ENCODE data around the gene PCDHA1. TPM values are rescaled to one million over a fixed set of nuclear protein-coding genes. Genes with fewer than 3 reads are reported as not detected.

PCDHA1 gene
- total RNA-seq, result not detected

DNA sequence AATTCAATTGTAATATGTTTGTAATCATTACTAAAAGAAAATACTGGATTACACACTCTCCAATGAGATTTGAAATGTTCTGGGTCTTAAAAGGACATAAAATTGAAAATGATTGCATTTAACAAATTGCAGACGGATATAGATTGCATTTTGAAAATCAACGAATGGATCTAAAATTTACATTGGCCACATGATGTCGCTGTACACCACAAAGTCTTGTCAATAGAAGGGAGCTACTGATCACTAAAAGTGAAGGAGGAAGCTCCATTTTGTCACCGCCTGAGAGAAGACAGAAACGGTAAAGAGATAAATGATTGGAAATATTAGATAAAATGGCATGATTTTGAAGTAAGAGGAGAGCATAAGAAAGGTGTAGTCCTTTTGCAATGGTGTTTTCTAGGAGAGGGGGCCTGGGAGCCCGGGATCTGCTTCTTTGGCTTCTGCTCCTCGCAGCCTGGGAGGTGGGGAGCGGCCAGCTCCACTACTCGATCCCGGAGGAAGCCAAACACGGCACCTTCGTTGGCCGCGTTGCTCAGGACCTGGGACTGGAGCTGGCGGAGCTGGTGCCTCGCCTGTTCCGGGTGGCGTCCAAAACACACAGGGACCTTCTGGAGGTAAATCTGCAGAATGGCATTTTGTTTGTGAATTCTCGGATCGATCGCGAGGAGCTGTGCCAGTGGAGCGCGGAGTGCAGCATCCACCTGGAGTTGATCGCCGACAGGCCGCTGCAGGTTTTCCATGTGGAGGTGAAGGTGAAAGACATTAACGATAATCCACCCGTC, at the start of gene PCDHA1:
TSS of gene PCDHA1 (plus strand) at position 236 of the 782 bp plus-strand sequence.
- ATAC-seq, result no peak
- H3K27me3 ChIP-seq, result peaks cover 63% of the 10 kb centered on the region
- H3K4me1 ChIP-seq, result no peaks in the 10 kb centered on the region
- H3K36me3 ChIP-seq, result peaks cover 0 to 4% of the 10 kb centered on the region in 2 donors
- H3K9me3 ChIP-seq, result peaks cover 0 to 87% (median 0%) of the 10 kb centered on the region in 3 donors
- no peak within 1 kb of the TSS for H3K27ac ChIP-seq
- TF ChIP-seq POLR2A (IDR thresholded peaks at IDR 0.05) (no peak), EP300 (IDR thresholded peaks at IDR 0.05) (no peak), POLR2AphosphoS5 (IDR thresholded peaks at IDR 0.05) (no peak)
- TF ChIP-seq, protein P1, sequence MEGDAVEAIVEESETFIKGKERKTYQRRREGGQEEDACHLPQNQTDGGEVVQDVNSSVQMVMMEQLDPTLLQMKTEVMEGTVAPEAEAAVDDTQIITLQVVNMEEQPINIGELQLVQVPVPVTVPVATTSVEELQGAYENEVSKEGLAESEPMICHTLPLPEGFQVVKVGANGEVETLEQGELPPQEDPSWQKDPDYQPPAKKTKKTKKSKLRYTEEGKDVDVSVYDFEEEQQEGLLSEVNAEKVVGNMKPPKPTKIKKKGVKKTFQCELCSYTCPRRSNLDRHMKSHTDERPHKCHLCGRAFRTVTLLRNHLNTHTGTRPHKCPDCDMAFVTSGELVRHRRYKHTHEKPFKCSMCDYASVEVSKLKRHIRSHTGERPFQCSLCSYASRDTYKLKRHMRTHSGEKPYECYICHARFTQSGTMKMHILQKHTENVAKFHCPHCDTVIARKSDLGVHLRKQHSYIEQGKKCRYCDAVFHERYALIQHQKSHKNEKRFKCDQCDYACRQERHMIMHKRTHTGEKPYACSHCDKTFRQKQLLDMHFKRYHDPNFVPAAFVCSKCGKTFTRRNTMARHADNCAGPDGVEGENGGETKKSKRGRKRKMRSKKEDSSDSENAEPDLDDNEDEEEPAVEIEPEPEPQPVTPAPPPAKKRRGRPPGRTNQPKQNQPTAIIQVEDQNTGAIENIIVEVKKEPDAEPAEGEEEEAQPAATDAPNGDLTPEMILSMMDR (IDR thresholded peaks at IDR 0.05), result no peak
- no peak within 1 kb of the TSS for H3K4me3 ChIP-seq
- WGBS, 2 donors (ENCODE audit: low coverage in 1 of 2), result 10 to 11% methylated on average over 4 to 18 of the region's 29 CpGs

DNA sequence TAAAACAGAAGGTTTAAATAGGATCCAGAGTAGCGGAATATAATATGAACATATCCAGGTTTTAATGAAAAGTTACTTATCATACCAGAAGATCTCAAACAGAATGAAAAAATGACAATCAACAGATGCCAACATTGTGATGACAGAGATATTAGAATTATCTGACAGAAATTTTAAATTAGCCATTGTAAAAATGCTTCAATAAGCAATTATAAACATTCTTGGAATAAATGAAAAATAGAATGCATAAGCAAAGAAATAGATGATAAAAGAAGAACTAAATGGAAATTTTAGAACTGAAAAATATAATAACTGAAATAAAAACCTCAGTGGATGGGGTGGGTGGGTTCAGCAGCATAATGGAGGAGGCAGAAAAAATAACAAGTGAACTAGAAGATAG, 48.5 kb upstream of the PCDHA1 start:
- TF ChIP-seq POLR2AphosphoS5 (IDR thresholded peaks at IDR 0.05) (no peak), POLR2A (IDR thresholded peaks at IDR 0.05) (no peak), EP300 (IDR thresholded peaks at IDR 0.05) (no peak)
- TF ChIP-seq, protein P1 (IDR thresholded peaks at IDR 0.05), result no peak
- Histone ChIP-seq H3K4me1 (no peaks in the 10 kb centered on the region), H3K36me3 (no peaks in the 10 kb centered on the region), H3K9me3 (peaks cover 0 to 13% (median 0%) of the 10 kb centered on the region in 3 donors), H3K4me3 (no peak overlapping the region), H3K27me3 (peaks cover 34% of the 10 kb centered on the region), H3K27ac (no peak overlapping the region)
- 50 to 82% methylated on average over 1 of the region's 1 CpG for WGBS, 2 donors (ENCODE audit: low coverage in 1 of 2)
- ATAC-seq, result no peak

DNA sequence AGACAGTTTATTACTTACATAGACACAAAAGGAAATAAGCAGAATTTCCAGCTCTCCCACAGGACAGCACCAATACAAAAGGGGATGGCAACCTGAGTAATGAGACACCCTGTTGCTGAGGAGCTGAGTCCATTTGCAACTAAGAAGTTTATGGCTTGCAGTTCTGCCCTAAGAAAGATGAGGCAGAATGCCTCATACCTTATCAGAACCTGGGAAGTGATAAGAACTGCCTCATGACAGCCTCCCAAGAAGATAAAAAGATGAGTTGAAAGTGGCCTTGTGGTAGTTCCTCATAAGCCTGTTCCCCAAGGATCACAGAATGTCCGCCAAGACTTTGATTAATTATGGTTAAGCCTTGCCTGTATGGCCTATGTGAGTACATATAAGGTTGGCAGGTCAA, 44.0 kb upstream of the PCDHA1 start:
- Histone ChIP-seq H3K9me3 (peaks cover 0 to 36% (median 0%) of the 10 kb centered on the region in 3 donors), H3K36me3 (no peaks in the 10 kb centered on the region), H3K4me3 (no peak overlapping the region), H3K27ac (no peak overlapping the region), H3K27me3 (peaks cover 8% of the 10 kb centered on the region), H3K4me1 (no peaks in the 10 kb centered on the region)
- WGBS, 2 donors (ENCODE audit: low coverage in 1 of 2), result 69 to 100% methylated on average over 1 of the region's 1 CpG
- ATAC-seq, result no peak
- TF ChIP-seq POLR2AphosphoS5 (IDR thresholded peaks at IDR 0.05), result no peak
- TF ChIP-seq, protein P1 (IDR thresholded peaks at IDR 0.05), result no peak
- no peak for TF ChIP-seq EP300 (IDR thresholded peaks at IDR 0.05)

DNA sequence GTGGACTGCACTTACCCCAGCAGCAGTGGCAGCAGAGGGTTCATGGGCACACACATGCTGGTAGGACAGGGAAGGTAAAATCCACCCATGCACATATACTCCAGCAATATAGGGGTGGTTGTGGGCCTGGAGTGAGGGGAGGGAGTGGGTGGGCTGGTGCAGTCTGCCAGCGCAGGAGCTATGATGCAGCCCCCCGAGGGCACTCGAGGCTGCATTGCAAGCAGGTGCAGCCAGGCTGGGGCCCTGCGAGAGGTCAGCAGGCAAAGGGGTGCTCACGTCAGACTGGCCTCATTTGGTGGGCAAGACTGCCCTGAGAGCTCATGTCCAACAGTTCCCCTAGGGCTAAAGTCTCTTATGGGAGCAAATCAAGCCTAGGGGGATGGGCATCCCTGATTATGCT, 32.4 kb upstream of the PCDHA1 start:
- Histone ChIP-seq H3K4me3 (no peak overlapping the region), H3K36me3 (no peaks in the 10 kb centered on the region), H3K27ac (no peak overlapping the region), H3K27me3 (peaks cover 11% of the 10 kb centered on the region), H3K9me3 (peaks cover 0 to 78% (median 0%) of the 10 kb centered on the region in 3 donors), H3K4me1 (no peaks in the 10 kb centered on the region)
- WGBS, 2 donors (ENCODE audit: low coverage in 1 of 2), result 80% methylated on average over 1 of the region's 5 CpGs; no CpG with 5 or more reads in 1 of the 2 donors
- TF ChIP-seq POLR2A (IDR thresholded peaks at IDR 0.05), result no peak
- TF ChIP-seq POLR2AphosphoS5 (IDR thresholded peaks at IDR 0.05), result no peak
- ATAC-seq, result no peak

DNA sequence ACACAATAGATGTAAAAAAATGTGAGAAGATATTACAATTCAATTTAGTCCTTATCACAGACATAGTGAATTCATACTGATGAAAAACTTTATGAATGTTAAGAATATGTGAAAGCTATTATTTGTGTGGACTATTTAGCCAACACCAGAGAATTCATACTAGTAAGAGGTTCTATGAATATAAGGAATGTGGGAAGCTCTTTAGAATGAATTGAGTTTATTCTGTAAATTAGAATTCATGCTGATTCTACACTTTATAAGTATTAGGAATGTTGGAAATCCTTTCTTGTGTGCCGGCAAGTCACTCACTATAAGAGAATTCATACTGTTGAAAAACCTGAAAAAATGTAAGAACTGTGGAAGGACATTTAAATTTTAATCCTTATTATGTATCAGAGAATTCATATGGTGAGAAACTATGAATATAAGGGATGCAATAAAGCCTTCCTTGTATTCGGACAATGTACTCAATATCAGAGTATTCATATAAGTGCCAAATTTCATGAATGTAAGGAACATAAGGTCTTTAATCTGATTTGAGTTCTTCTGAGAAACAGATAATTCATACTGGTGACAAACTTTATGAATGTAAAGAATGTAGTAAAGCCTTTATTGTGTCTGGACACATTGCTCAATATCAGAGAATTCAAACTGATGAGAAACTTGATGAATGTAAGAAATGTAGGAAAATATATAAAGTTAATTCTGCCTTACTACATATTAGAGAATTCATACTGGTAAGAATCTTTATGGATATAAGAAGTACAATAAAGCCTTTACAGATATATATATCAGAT, 21.6 kb upstream of the PCDHA1 start:
- ATAC-seq, result no peak
- peaks cover 7 to 100% (median 9%) of the 10 kb centered on the region in 3 donors for H3K9me3 ChIP-seq
- 77 to 92% methylated on average over 2 of the region's 2 CpGs for WGBS, 2 donors (ENCODE audit: low coverage in 1 of 2)

More for the DNA sequence above, 21.6 kb upstream of the PCDHA1 start:
- Histone ChIP-seq H3K4me3 (no peak overlapping the region), H3K4me1 (no peaks in the 10 kb centered on the region), H3K27ac (no peak overlapping the region), H3K36me3 (no peaks in the 10 kb centered on the region), H3K27me3 (no peaks in the 10 kb centered on the region)
- no peak for TF ChIP-seq POLR2A (IDR thresholded peaks at IDR 0.05)
- no peak for TF ChIP-seq EP300 (IDR thresholded peaks at IDR 0.05)
- TF ChIP-seq POLR2AphosphoS5 (IDR thresholded peaks at IDR 0.05), result no peak
- TF ChIP-seq, protein P1 (IDR thresholded peaks at IDR 0.05), result no peak
